HG02678 (cell line): ENCODE data around the gene NHS.
"Not testable (repeated sequence)": the region's sequence is repeated elsewhere in the genome, so short reads cannot be mapped to it uniquely, and the experiment has no call there.

Experiments
- ATAC-seq: cut with Tn5 transposase; IDR thresholded peaks from one replicate; pipeline ENCODE4 v1.9.1; 2021; ENCODE audit warnings: mild to moderate bottlenecking, moderate library complexity; ENCODE audit not compliant: unreplicated experiment

NHS gene

DNA sequence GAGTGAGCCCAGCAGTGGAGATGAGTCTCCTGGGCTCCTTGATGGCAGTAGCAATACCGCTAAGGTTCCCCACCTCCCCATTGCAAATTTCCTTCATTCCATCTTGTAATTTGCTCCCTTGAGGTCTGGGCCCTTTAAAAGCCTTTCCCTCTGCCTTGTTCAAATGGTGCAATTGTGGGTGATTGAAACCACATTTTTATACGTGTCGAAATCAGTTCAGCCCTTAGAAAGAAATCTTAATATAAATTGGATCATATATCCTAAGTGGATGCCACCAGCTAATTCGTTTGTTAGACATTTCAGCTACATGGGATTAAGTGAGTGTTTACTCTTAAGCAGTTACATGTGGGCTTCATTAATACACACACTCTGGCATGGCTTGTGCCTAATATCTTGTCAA lies 68.6 kb downstream of the NHS start:
- ATAC-seq: no peak

DNA sequence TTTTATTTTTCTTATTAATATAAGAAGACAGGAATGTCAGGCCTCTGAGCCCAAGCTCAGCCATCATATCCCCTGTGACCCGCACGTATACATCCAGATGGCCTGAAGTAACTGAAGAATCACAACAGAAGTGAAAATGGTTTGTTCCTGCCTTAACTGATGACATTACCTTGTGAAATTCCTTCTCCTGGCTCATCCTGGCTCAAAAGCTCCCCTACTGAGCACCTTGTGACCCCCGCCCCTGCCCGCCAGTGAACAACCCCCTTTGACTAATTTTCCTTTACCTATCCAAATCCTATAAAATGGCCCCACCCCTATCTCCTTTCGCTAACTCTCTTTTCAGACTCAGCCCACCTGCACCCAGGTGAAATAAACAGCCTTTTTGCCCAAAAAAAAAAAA lies 71.3 kb downstream of the NHS start:
- ATAC-seq: not testable (repeated sequence)

DNA sequence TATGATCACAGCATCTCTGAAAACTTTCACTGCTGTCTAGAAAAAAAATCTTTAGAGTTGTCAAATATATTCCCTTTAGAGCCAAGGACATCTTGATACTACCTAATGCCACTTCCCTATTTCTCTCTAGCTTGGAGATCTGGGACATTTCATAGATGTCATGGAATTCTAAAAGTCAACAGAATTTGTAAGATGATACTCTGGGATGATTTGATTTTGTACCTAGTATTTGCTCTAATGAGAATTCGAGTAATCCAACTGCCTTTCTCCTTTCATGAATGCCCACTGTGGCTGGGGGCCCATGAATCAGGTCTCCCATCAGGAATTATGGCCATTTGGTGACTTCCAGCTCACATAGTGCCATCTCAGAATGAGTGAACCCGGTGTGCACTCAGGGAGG lies 73.2 kb downstream of the NHS start:
- no peak for ATAC-seq

- ATAC-seq: no peak
Observed at GRCh38 chrX:17449866-17450265, 74.9 kb downstream of the NHS start.

DNA sequence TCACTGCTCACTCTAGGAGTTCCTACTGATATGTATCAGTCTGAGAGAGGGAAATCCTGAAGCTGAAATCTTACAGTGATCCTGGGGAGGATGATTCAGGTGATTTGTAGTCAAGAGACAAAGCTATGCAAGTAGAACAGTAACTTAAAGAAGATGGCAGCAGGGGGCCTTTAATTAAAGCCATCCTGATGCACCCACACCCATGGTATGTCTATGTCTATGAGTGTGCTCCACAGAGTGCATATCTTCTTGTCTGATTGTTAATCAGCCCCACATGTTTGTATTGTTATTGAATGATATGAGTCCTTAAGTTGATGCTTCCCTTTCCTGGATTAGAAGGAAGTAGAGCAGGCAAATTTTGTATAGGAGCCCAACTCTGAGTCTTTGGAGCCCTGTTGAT lies 78.8 kb downstream of the NHS start:
- ATAC-seq: no peak

GRCh38 chrX:17456526-17456925 lies 81.5 kb downstream of the NHS start:
- no peak for ATAC-seq

DNA sequence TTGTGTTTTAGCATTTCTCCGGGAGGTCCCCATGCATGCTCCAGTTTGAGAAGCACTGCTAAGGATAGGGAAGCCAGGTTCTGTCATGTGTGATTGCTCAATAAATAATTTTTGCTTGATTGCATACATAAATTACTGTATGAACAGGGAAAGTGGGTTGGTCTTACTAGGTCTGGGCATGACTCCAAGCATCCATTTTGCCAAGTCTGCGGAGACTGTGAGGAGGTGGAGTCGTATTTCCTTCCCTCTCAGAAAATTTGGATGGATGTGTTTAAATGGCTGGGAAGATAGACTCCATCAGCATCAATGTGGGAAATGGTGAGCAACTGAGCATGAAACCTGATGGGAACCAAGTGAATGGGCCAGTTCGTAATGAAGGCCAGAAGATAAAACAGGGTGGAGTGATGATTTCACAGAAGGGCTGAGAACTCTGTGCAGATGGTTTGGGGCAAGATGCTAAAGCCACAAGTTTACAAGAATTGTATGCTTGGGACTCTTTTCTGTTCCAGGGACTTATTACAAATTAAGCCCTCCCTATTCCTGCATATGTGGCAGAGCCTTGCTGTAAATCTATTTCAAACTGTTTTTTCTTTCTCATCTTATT lies 84.1 kb downstream of the NHS start:
- ATAC-seq: no peak

- ATAC-seq: no peak
Observed at GRCh38 chrX:17459661-17460060, 84.7 kb downstream of the NHS start.

DNA sequence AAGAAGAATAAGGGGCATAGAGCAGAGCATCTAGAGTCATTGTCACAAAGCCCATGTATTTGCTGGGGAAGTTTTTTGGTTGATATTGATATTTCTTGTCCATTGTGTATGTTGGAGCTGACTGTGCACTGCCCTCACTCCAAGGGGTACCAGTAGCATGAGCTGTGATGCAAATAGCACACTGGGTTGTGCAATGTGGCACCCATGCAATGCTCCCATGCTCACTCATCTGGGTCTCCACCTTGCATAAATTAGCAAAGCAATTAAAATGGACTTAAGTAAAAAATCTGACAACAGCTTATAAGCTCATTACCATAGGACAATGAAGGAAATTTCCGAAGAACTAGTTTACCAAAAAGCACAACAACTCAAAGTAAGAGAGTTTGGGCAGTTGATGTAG lies 87.9 kb downstream of the NHS start:
- no peak for ATAC-seq

- no peak for ATAC-seq
Observed at GRCh38 chrX:17464194-17464593, 89.2 kb downstream of the NHS start.

- no peak for ATAC-seq
Observed at GRCh38 chrX:17465201-17465600, 90.2 kb downstream of the NHS start.

- ATAC-seq: no peak
Observed at GRCh38 chrX:17465802-17466201, 90.8 kb downstream of the NHS start.

DNA sequence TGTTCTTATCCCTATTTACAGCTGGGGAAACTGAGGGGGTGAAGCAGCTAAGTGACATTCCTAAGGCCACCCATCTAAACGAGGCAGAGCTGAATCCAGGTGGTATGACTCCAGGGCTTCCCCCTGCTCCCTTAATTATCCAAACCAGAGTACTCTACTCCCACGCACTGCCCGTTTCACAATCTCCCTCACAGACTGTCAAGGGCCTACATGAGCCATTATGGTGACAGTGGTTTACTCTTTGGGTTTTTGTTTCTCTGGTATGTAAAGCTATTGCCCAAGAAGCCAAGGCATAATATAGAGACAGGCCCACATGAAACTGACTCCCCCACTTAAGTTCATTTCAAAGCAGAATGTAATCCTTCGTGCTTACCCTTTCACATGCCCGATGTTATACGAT lies 95.1 kb downstream of the NHS start:
- ATAC-seq: no peak

DNA sequence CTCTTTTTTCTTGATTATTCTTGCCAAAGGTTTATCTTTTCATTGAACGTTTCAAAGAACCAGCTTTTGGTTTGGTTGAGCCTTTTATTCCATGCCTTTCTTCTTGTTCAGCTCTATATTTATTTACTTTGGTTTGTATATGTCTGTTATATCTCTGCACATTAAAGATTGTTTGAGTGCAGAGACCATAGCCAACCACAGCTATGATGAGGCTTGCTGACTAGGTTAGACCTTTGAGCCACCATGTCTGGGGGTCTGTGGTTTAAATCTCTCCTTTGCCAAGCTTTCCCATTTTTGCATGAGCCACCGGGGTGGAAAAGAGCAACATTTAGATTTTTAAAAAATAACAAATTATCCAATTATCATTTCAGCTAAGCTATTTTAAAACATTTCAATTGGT lies 96.1 kb downstream of the NHS start:
- no peak for ATAC-seq

GRCh38 chrX:17471861-17472260 lies 96.9 kb downstream of the NHS start:
- no peak for ATAC-seq

- no peak for ATAC-seq
Observed at GRCh38 chrX:17472424-17472823, 97.4 kb downstream of the NHS start.

DNA sequence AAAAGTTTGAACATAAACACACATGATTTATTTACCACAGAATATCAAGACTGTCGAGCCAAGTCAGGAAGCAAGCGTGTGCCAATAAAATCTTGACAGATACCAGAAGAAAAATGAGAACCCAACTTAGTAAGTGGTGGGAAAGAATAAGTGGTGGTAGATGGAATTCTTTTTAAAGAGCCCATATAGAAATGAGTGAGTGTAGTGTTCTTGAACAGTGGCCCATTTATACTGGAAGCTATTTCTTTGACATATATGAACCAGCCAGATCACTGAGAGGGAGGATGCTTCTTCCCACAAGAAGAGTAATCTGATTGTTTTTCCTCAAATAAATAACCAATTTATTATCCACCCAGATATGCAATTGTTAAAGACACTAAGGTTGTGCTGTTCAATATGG lies 98.0 kb downstream of the NHS start:
- ATAC-seq: no peak

DNA sequence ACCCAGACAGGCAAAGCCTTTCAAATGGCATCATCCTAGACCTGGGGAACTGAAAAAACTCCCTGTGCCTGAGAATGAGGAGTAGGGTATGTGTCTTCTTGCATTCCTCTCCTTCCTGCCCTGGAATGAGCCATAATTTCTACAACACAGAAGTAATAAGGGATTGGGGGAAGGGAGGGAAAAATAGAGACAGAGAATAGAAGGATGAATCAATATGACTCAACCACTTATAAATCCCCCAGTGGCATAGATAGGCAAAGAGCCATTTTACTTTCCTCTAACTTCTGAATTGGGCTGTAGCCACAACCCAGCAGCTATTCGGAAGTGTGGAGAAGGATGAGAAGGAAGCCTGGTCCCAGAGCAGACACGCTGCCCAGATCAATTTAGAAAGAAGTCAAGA lies 99.9 kb downstream of the NHS start:
- ATAC-seq: no peak

DNA sequence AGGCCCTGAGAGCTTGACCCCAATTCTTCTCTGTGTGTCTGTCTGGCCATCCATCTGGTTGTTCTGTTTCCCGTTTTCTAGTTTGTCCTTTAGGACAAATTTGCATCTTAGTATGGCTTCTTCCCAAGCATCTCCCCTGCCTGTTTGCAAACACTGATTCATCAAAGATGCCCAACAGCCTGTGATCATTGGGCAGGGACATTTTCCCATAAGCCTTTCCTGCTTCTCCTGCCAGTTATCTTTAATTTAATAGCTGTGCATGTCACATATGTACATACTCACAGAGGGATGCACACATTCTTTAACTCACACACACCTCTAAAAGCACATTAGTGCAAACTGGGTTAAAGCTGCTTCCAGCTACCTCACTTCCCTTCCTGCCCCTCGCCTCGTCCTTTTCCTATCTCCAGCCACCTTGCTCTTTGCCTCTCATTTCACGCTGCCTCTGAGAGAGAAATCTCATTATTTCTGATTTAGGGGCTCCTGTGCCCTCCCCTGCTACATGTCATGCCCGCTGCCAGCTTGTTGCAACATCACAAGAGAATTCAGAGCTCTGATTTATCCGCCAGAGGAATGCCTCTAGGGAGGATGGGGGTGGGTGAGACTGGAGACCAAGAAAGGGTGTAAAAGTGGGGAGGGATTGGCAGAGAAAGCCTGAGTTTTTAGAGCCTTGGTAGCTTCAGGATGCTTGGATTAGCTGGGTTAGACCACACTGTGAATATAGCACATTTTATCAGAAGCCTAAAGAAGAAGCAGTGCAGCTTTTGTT lies 100.6 kb downstream of the NHS start:
- ATAC-seq: no peak

DNA sequence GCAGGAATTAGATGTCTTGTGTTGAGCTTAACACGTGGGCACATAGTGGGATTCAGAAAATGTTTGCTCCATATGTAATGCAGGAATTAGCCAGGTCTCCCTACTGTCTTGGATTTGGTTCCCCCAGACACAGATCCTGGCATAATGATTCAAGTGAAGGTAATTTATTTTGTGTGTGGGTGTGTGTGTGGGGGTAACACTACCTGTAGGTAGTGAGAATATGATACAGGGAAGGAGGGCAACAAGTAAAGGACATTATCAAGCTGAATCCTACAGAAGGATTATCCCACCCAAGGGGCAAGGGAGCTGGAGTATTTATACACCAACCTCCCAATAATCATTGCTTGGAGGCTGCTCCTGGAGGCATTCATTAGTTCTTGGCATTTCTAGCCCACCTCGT lies 101.4 kb downstream of the NHS start:
- no peak for ATAC-seq

DNA sequence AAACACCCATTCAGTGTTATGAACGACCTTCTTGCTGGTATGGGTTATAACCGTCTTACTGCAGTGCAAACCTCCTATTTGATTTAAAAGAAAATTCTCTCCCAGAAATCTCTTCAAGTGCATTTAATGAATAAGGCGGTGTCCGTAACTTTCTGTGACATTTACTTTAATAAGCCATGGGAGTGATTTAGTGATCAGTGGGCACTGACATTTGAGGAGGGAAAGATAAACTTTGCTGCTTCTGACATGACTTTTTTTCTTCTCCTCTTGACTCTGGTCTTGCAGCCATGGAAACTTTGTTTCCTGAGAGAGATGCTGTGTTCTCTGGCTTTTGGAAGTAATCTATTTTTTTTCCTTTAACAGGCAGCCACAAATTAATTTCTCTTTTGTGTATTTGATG lies 106.1 kb downstream of the NHS start:
- no peak for ATAC-seq

DNA sequence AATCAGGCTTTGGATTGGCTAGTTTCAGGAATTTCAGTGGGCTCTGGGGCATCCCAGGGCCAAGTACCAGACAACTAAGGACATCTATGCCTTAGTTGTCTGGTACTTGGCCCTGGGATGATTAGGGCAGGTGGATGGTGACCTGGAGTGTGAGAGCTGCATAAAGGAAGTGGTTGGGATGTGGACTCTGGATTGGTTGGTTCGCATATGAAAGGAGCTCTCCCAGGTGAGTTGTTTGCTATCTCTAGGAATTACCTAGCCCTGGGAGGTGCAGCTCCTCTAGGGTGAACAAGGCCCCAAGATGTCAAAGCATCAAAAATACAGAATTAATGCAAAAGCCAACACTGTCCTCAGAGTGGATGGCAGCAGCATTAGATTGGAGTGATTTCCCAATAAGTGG lies 109.6 kb downstream of the NHS start:
- no peak for ATAC-seq

- no peak for ATAC-seq
Observed at GRCh38 chrX:17485391-17485790, 110.4 kb downstream of the NHS start.
